GM12891 (cell line): ENCODE measurements around the gene PNISR.

ENCODE experiments used
- DNase-seq: peaks from one replicate; pipeline ENCODE4 v3.0.0; 2011; ENCODE audit warnings: low spot score; ENCODE audit not compliant: insufficient read length
- FAIRE-seq: peaks from 2 replicates; lab custom pipeline; 2011; peaks lifted over from hg19 to GRCh38; lab: Jason Lieb, UNC
- POLR2A ChIP-seq: IDR thresholded peaks from 2 replicates; pipeline ENCODE4 v1.6.1; 2011; ENCODE audit warnings: low read depth, low read length, control low read depth

The PNISR gene

DNA sequence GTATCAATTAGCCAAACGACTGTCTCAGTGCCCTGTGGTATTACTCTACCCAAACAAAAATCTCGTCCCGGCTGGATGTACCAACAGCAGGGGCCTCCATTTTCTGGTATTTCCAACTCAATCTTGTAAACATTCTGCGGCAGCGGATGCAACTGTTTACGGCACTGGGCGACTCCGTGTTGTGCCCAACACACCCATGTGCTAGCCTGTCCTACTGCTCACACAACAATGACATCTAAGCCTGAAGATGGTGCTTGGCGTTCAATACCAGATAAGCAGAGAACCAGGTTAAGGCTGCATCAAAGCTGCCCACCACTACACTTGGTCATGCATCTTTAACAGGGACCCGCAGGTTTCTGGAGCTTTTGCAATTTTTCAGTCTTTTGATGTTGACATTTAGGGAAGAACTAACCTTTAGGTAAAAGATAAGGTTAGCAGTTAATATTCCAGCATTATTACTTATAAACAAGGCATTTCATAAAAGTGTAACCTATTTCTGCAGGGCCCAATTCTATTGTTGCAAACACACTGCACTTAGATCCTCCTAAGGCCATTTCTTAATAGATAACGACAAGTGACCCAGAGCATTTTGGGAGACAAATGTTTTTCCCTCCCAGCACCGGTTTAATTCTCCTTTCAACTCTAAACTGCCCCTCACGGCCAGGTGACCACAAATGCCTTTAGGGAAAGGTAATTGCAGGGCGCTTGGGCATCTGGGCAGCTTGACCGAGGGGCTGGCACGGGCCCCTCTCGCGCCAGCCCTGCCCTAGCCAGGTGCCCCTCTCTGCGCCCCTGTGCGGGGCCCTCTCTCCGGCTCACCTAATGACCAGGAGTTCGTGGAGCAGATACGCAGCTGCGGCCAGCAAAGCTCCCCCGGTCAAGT lies 76.6 kb downstream of the PNISR start:
- FAIRE-seq: peak; percentile 38
- no peak for DNase-seq
- TF ChIP-seq POLR2A: no peak
